ENCODE measurements around the gene PSMD11.

DNA sequence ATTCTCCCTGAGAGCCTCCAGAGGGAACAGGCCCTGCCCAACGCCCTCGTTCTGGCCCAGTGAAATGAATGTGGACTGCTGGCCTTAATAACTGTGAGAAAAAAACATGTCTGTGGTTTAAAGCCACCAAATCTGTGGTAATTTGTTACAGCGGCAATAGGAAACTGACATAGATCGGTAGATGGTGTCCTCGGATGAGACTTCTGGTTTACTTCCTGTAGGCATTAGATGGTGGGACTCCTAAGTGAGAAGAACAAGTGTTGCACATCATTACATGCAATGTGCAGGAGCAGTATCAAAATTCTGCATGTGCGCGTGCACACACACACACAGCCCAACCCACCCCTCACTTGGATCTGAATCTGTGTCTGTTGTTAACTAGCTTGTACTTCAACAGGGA, 84.5 kb downstream of the PSMD11 start:
- TF ChIP-seq, protein P1, sequence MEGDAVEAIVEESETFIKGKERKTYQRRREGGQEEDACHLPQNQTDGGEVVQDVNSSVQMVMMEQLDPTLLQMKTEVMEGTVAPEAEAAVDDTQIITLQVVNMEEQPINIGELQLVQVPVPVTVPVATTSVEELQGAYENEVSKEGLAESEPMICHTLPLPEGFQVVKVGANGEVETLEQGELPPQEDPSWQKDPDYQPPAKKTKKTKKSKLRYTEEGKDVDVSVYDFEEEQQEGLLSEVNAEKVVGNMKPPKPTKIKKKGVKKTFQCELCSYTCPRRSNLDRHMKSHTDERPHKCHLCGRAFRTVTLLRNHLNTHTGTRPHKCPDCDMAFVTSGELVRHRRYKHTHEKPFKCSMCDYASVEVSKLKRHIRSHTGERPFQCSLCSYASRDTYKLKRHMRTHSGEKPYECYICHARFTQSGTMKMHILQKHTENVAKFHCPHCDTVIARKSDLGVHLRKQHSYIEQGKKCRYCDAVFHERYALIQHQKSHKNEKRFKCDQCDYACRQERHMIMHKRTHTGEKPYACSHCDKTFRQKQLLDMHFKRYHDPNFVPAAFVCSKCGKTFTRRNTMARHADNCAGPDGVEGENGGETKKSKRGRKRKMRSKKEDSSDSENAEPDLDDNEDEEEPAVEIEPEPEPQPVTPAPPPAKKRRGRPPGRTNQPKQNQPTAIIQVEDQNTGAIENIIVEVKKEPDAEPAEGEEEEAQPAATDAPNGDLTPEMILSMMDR (IDR thresholded peaks at IDR 0.05): no peak
- TF ChIP-seq EP300 (IDR thresholded peaks at IDR 0.05) (no peak), POLR2AphosphoS5 (IDR thresholded peaks at IDR 0.05) (no peak)
